Measurements from ENCODE around the gene SGCG. TPM values are rescaled to one million over a fixed set of nuclear protein-coding genes. Genes with fewer than 3 reads are reported as not detected.
"Not testable (repeated sequence)": the region's sequence is repeated elsewhere in the genome, so short reads cannot be mapped to it uniquely, and the experiment has no call there.

SGCG gene
- total RNA-seq, 1 donor = not detected

DNA sequence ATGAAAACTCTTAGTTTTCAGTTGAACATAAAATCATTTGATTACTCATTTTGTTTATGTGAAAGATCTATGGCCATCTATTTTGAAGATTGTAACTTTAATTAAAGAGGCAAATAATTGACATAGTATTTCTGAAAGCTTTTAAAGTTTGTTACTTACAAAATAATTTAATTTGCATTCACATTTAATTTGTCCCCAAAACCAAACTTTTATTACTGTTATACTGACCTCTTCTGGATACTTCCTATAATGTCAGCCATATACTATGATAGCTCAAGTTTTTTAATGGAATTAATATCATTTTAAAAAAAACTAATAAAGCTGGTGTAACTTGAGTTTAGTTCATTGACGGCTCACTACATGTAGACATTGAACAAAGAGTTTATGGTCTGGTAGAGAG lies 4.9 kb upstream of the SGCG start:
- no peaks in the 10 kb centered on the region for H3K9me3 ChIP-seq (ENCODE audit: low read depth, low read length)
- H3K4me1 ChIP-seq (ENCODE audit: insufficient read depth, low read length) = no peaks in the 10 kb centered on the region
- no peak overlapping the region for H3K4me3 ChIP-seq (ENCODE audit: low read length)
- no peaks in the 10 kb centered on the region for H3K27me3 ChIP-seq (ENCODE audit: insufficient read depth, low read length)

DNA sequence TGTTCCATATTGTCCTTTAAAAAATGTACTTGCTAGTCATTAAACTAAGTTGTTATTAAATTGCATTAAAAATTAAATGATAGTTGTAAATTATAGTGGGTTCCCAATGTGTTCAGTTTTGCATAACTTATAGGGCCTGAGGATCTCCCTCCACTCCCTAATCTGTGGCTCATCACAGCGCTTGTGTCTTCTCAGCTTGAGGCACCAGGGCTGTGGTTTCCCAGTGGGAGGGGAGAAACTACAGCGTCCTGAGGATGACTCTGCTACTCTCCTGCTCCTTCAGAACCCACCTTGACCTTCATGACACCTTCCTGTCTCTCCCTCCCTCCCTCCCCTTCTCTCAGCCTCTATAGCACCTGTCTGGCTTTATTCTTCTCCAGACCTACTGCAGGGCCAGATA lies 1.4 kb downstream of the SGCG start:
- H3K27me3 ChIP-seq (ENCODE audit: insufficient read depth, low read length) = no peaks in the 10 kb centered on the region
- H3K4me1 ChIP-seq (ENCODE audit: insufficient read depth, low read length) = no peaks in the 10 kb centered on the region
- H3K9me3 ChIP-seq (ENCODE audit: low read depth, low read length) = no peaks in the 10 kb centered on the region
- no peak overlapping the region for H3K4me3 ChIP-seq (ENCODE audit: low read length)

DNA sequence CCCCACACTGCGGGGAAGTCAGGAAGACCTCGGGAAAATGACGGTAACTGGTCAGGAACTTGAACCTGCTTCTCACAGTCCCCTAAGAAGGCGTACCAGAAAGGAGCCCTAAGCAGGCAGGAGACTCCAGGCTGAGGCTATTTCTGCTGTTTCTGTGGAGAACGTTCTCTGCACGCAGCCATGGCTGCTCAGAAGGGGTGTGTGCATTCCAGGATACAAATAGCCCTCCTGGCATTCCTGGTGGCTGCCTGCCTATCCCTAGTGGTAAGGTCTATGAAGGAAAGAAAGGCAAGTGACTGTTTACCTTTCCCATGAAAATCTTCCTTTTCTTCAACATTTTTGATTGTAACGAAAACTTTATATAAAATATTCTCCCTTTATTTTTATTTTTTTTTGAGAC lies 2.5 kb downstream of the SGCG start:
- Histone ChIP-seq H3K4me3 (ENCODE audit: low read length) (no peak overlapping the region), H3K27me3 (ENCODE audit: insufficient read depth, low read length) (no peaks in the 10 kb centered on the region), H3K9me3 (ENCODE audit: low read depth, low read length) (no peaks in the 10 kb centered on the region), H3K4me1 (ENCODE audit: insufficient read depth, low read length) (no peaks in the 10 kb centered on the region)

DNA sequence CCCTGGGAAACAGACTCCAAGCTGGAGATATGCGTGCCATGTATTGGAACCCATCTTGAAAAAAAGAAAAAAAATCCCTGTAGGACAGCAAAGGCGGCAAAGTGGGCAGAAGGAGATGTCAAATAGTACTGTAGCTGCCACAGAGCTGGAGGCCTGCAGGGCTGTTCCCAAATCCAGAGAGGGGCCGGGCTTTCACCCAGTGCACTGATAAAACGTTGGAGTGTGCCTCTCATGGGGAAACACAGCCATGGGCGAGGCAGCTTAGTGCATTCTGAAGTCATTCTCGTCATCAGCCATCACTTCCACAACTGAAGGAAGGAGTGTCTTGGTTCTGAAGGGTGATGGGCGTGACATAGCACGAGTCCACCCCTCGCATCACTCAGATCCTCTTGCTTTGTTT lies 4.8 kb downstream of the SGCG start:
- H3K4me3 ChIP-seq (ENCODE audit: low read length) = no peak overlapping the region
- no peaks in the 10 kb centered on the region for H3K4me1 ChIP-seq (ENCODE audit: insufficient read depth, low read length)
- H3K9me3 ChIP-seq (ENCODE audit: low read depth, low read length) = no peaks in the 10 kb centered on the region
- no peaks in the 10 kb centered on the region for H3K27me3 ChIP-seq (ENCODE audit: insufficient read depth, low read length)

DNA sequence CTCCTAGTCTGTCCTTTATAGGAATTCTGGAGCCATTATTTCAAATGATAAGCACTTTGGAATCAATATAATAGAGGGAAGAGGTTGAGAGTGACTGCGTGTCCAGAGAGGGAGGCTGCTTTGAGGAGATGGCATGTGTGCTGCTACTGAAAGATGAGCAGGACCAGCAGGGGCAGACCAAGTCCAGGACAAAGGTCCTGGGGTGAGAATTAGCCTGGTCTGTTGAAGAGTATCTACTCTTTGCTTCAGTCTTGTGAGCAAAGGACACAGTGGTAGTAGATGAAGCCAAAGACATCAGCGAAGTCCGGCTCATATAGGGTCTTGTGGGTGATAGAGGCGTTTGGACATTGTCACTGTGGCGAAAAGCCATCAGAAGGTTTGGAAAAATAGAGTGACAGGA lies 21.1 kb downstream of the SGCG start:
- H3K4me3 ChIP-seq (ENCODE audit: low read length) = no peak overlapping the region
- H3K27me3 ChIP-seq (ENCODE audit: insufficient read depth, low read length) = no peaks in the 10 kb centered on the region
- H3K9me3 ChIP-seq (ENCODE audit: low read depth, low read length) = no peaks in the 10 kb centered on the region
- H3K4me1 ChIP-seq (ENCODE audit: insufficient read depth, low read length) = no peaks in the 10 kb centered on the region

DNA sequence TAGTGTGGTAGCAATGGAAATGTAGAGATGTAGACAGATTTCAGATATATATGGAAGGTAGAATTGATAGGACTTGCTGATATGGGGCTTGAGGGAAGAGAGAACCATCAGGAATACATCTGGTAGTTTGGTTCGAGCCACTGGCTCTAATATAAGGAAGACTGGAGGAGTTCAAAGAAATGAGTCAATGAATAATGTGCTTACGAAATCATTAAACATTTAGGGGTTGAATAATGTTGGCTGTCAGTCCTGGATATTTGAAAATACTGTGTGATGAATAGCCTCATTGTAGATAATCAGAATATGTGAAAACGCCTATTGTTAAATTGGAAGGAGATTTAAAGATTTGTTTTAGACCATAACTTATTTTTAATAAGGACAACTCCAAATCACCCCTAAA lies 21.6 kb downstream of the SGCG start:
- Histone ChIP-seq H3K4me3 (ENCODE audit: low read length) (no peak overlapping the region), H3K27me3 (ENCODE audit: insufficient read depth, low read length) (no peaks in the 10 kb centered on the region), H3K4me1 (ENCODE audit: insufficient read depth, low read length) (no peaks in the 10 kb centered on the region), H3K9me3 (ENCODE audit: low read depth, low read length) (no peaks in the 10 kb centered on the region)

DNA sequence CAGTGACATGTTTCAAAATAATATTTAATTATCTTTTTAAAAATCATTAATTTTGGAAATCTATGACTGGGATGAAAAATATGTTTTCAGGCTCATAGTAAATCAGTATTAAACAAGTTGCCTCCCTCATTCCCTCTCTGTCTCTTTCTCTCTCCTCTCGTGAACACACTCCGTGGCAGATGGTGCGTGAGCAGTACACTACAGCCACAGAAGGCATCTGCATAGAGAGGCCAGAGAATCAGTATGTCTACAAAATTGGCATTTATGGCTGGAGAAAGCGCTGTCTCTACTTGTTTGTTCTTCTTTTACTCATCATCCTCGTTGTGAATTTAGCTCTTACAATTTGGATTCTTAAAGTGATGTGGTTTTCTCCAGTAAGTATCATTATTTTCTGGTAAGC lies 22.7 kb downstream of the SGCG start:
- Histone ChIP-seq H3K9me3 (ENCODE audit: low read depth, low read length) (no peaks in the 10 kb centered on the region), H3K27me3 (ENCODE audit: insufficient read depth, low read length) (no peaks in the 10 kb centered on the region), H3K4me1 (ENCODE audit: insufficient read depth, low read length) (no peaks in the 10 kb centered on the region), H3K4me3 (ENCODE audit: low read length) (no peak overlapping the region)

DNA sequence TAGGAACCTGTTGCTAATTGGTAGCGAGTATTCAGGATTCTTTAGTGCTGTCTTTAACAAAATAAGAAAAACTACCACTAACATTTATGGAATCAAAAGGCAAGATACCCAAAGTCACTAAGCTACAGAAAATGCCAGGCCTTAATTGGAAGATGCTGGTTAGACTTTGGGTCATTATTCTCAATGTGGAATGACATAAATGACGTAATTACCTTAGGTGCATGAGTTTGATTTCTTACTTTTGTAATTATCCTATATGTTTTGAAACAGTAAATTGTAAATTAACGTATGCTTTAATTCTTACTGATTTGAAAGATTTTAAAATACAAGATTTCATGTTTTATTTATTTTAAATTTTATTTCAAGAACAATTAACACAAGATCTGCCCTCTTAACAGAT lies 25.0 kb downstream of the SGCG start:
- H3K4me1 ChIP-seq (ENCODE audit: insufficient read depth, low read length) = no peaks in the 10 kb centered on the region
- no peak overlapping the region for H3K4me3 ChIP-seq (ENCODE audit: low read length)
- peaks cover 4% of the 10 kb centered on the region for H3K9me3 ChIP-seq (ENCODE audit: low read depth, low read length)
- no peaks in the 10 kb centered on the region for H3K27me3 ChIP-seq (ENCODE audit: insufficient read depth, low read length)

DNA sequence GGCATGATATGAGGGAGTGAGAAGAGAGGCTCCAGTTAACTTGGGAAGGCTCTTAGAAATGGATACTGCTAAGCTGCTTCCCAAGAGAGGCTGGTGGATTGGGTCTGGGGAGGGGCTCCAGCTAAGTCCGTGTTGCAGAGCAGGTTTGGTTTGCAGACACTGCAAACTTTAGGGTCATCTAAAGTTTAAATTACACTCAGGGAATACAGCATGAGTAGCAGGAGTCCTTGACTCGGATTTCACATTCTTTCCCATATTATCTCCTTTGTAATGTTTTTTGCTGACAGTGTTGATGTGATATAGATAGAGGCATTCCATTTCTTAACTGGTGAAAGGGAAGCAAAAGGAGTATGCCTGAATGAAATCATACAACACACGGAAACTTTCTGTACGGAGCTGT lies 31.9 kb downstream of the SGCG start:
- H3K4me1 ChIP-seq (ENCODE audit: insufficient read depth, low read length) = no peaks in the 10 kb centered on the region
- H3K4me3 ChIP-seq (ENCODE audit: low read length) = no peak overlapping the region
- peaks cover 4% of the 10 kb centered on the region for H3K9me3 ChIP-seq (ENCODE audit: low read depth, low read length)
- no peaks in the 10 kb centered on the region for H3K27me3 ChIP-seq (ENCODE audit: insufficient read depth, low read length)

DNA sequence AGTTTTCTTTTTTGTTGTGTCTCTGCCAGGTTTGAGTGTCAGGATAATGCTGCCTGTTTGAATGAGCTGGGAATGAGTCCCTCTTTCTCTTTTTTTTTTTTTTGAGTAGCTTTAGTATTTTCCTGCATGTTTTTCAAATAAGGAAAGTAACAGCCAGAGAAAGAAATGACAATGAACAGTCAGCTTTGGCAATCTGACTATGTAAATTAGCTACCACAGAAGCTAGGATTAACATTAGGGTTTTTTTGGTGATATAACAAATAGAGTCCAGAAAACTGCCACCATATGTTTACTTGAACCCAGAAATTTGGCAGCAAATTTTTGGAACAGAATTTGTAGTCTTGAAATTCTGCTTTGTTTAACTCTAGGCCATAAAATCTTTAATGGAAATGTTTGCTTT lies 50.5 kb downstream of the SGCG start:
- H3K9me3 ChIP-seq (ENCODE audit: low read depth, low read length) = no peaks in the 10 kb centered on the region
- no peaks in the 10 kb centered on the region for H3K4me1 ChIP-seq (ENCODE audit: insufficient read depth, low read length)
- no peaks in the 10 kb centered on the region for H3K27me3 ChIP-seq (ENCODE audit: insufficient read depth, low read length)
- no peak overlapping the region for H3K4me3 ChIP-seq (ENCODE audit: low read length)

DNA sequence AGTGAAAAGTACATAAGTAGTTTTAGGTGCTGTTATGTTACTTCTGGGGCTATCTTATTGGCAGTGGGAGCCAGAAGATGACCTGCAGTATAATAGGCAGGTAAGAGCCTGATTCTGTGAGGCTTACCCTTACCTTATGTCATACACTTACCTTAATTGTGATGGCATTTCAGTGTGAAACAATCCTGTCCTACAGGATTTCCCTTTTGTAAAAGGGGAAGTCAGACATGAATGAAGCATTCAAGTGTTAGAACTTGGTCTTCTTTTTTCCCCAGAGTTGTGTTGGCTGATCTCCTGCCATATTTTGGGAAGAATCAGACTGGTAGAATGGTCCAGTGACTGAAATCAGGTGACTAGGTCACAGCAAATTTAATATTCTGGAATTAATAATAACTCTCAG lies 55.2 kb downstream of the SGCG start:
- no peaks in the 10 kb centered on the region for H3K27me3 ChIP-seq (ENCODE audit: insufficient read depth, low read length)
- no peaks in the 10 kb centered on the region for H3K4me1 ChIP-seq (ENCODE audit: insufficient read depth, low read length)
- H3K4me3 ChIP-seq (ENCODE audit: low read length) = no peak overlapping the region
- H3K9me3 ChIP-seq (ENCODE audit: low read depth, low read length) = no peaks in the 10 kb centered on the region

DNA sequence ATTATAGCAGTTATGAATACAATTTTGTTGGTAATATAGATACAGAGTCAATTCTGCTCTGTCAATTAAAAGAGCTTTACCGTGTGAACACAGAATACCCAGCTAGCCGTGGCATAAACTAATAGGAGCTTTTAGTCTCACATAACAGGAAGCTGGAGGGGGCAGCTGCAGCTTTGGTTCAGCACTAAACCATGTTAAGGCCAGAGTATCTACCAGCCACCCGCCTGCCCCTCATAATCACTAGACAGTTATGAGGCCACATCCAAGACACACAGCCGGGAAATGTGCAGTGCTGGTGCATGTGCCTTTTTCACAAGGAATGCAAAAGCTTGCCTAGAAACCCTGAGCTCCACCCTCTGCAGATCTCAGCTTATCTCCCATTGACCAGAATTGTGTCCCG lies 62.3 kb downstream of the SGCG start:
- no peaks in the 10 kb centered on the region for H3K4me1 ChIP-seq (ENCODE audit: insufficient read depth, low read length)
- H3K4me3 ChIP-seq (ENCODE audit: low read length) = no peak overlapping the region
- no peaks in the 10 kb centered on the region for H3K27me3 ChIP-seq (ENCODE audit: insufficient read depth, low read length)
- H3K9me3 ChIP-seq (ENCODE audit: low read depth, low read length) = no peaks in the 10 kb centered on the region

DNA sequence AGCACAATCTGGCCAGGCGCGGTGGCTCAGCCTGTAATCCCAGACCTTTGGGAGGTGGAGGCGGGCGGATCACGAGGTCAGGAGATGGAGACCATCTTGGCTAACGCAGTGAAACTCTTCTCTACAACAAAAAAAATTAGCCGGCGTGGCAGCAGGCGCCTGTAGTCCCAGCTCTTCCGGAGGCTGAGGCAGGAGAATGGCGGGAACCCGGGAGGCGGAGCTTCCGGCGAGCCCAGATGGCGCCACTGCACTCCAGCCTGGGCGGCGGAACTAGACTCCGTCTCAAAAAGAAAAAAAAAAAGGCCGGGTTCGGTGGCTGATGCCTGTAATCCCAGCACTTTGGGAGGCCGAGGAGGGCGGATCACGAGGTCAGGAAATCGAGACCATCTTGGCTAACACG lies 67.6 kb downstream of the SGCG start:
- not testable (repeated sequence) for H3K4me1 ChIP-seq (ENCODE audit: insufficient read depth, low read length); H3K27me3 ChIP-seq (ENCODE audit: insufficient read depth, low read length); H3K4me3 ChIP-seq (ENCODE audit: low read length); H3K9me3 ChIP-seq (ENCODE audit: low read depth, low read length)

DNA sequence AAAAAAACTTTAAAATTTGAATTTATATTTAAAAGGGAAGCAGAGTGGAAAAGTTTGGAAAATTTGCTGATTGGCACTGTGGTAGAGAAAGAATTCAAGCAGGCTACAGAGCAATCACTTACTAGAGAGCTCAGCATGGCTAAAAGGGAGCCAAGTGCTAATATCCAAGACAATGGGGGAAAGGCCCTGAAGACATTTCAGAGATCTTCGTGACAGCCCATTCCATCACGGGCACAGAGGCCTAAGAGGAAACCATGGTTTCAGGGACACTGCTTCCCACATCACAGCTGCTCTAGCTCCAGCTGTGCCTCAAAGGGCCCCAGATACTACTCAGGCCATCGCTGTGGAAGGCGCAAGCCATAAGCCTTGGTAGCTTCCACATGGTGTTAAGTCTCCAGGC lies 73.7 kb downstream of the SGCG start:
- Histone ChIP-seq H3K4me3 (ENCODE audit: low read length) (no peak overlapping the region), H3K9me3 (ENCODE audit: low read depth, low read length) (no peaks in the 10 kb centered on the region), H3K27me3 (ENCODE audit: insufficient read depth, low read length) (no peaks in the 10 kb centered on the region), H3K4me1 (ENCODE audit: insufficient read depth, low read length) (no peaks in the 10 kb centered on the region)

DNA sequence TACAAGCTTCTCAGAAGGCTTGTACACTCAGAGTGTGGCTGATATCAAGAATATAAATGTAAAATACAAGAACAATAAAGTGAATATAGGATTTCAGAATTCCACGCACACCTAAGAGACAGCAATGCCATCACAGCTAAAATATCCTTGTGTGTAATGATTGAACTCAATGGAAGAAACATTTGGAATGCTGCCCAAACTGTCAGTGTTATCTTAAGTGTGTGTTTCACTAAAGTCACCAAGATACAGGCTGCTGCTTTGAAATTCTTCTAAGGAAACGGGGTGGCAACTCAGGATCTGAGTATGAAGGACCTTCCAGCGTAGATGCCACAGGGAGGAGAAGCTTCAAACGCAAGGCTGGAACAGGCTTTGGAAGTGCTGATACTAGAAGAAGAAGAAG lies 86.8 kb downstream of the SGCG start:
- Histone ChIP-seq H3K4me1 (ENCODE audit: insufficient read depth, low read length) (no peaks in the 10 kb centered on the region), H3K4me3 (ENCODE audit: low read length) (no peak overlapping the region)

DNA sequence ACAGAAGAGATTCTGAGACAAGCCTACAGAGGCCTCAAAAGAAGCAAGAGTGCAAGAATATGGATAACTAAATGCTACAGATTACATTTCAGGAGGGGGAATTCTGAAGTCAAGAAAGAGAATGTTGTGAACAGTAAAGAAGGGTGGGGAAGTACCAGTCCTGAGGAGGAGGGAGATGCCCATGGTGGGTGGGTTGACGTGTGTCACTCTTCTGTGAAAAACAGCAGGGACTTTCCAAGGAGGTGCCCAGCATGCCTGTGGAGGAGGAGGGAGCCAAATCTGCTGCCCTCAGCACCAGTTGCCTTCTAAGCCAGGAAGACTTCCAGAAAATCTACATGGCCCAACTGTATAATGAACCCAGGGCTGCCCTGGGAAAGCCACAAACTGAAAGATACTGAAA lies 87.7 kb downstream of the SGCG start:
- Histone ChIP-seq H3K27me3 (ENCODE audit: insufficient read depth, low read length) (peaks cover 3% of the 10 kb centered on the region), H3K4me3 (ENCODE audit: low read length) (no peak overlapping the region), H3K4me1 (ENCODE audit: insufficient read depth, low read length) (no peaks in the 10 kb centered on the region), H3K9me3 (ENCODE audit: low read depth, low read length) (no peaks in the 10 kb centered on the region)

More for the DNA sequence above, 86.8 kb downstream of the SGCG start:
- Histone ChIP-seq H3K9me3 (ENCODE audit: low read depth, low read length) (no peaks in the 10 kb centered on the region), H3K27me3 (ENCODE audit: insufficient read depth, low read length) (peaks cover 3% of the 10 kb centered on the region)

DNA sequence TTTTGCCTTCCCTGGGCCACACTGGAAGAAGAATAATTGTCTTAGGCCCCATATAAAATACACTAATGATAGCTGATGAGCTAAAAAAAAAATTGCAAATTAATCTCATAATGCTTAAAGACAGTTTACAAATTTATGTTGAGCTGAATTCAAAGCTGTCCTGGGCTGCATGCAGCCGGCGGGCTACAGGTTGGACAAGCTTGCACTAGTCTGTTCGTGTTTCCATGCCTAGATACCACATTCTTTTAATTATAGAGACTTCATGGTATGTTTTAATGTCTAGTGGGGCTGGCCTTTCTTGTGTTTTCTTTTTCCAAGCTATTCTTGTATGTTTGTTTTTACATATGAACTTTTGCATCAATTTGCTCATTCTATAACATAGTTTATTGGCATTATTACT lies 90.6 kb downstream of the SGCG start:
- no peaks in the 10 kb centered on the region for H3K27me3 ChIP-seq (ENCODE audit: insufficient read depth, low read length)
- H3K9me3 ChIP-seq (ENCODE audit: low read depth, low read length) = no peaks in the 10 kb centered on the region
- H3K4me1 ChIP-seq (ENCODE audit: insufficient read depth, low read length) = no peaks in the 10 kb centered on the region

More for the DNA sequence above, 90.6 kb downstream of the SGCG start:
- no peak overlapping the region for H3K4me3 ChIP-seq (ENCODE audit: low read length)
